BLaER1 treated with 17β-estradiol and CSF1 and Interleukin-3, amounts not matched to agents 10 nM and 100 nM (cell line): Measurements from ENCODE around the gene TBCC.
"Not testable (repeated sequence)": the region's sequence is repeated elsewhere in the genome, so short reads cannot be mapped to it uniquely, and the experiment has no call there.

Source experiments
- H3K27ac ChIP-seq, 11 experiments: shearing (Covaris generic); formaldehyde crosslinking; 2 replicates each; pipeline ENCODE4 v1.8.1; 2022
- H3K27me3 ChIP-seq, 11 experiments: shearing (Covaris generic); formaldehyde crosslinking; 2 replicates each; pipeline ENCODE4 v1.8.1; 2022
- H3K36me3 ChIP-seq, 11 experiments: shearing (Covaris generic); formaldehyde crosslinking; 2 replicates each; pipeline ENCODE4 v1.8.1; 2022
- H3K4me1 ChIP-seq, 10 experiments: shearing (Covaris generic); formaldehyde crosslinking; 2 replicates each; pipeline ENCODE4 v1.8.1; 2022
- H3K4me2 ChIP-seq, 11 experiments: shearing (Covaris generic); formaldehyde crosslinking; 2 replicates each; pipeline ENCODE4 v1.8.1; 2022
- H3K4me3 ChIP-seq, 10 experiments: shearing (Covaris generic); formaldehyde crosslinking; 2 replicates each; pipeline ENCODE4 v1.8.1; 2022
- H3K9ac ChIP-seq, 11 experiments: shearing (Covaris generic); formaldehyde crosslinking; 2 replicates each; pipeline ENCODE4 v1.8.1; 2022
- H3K9me3 ChIP-seq, 11 experiments: shearing (Covaris generic); formaldehyde crosslinking; replicated peaks in 1 of 11; 2 replicates each; pipeline ENCODE4 v1.8.1; 2022
- H4K20me1 ChIP-seq, 11 experiments: shearing (Covaris generic); formaldehyde crosslinking; 2 replicates each; pipeline ENCODE4 v1.8.1; 2022
- Cebpa-rat ChIP-seq, 11 experiments: shearing (Covaris generic); IDR thresholded peaks; 2 replicates each; pipeline ENCODE4 v1.8.1; 2022

TBCC gene

GRCh38 chr6:42714098-42714761 is 31.7 kb downstream of the TBCC start:
- no peaks in the 10 kb centered on the region for H4K20me1 ChIP-seq
- peaks cover 5 to 17% (median 14%) of the 10 kb centered on the region in 11 experiments; a peak in 19 of 22 replicates for H3K9me3 ChIP-seq
- no peak for TF ChIP-seq Cebpa-rat (IDR thresholded peaks at IDR 0.05)
- peaks cover 0 to 14% (median 8%) of the 10 kb centered on the region in 10 experiments; a peak in 10 of 20 replicates for H3K4me1 ChIP-seq
- peak overlapping the region in 8 of 11 experiments; percentile 2 to 48 (median 34); a peak in 9 of 22 replicates for H3K4me2 ChIP-seq
- no peak overlapping the region for H3K9ac ChIP-seq
- H3K27me3 ChIP-seq: no peaks in the 10 kb centered on the region
- no peak overlapping the region for H3K27ac ChIP-seq
- no peaks in the 10 kb centered on the region; a peak in 1 of 22 replicates for H3K36me3 ChIP-seq
- no peak overlapping the region for H3K4me3 ChIP-seq

GRCh38 chr6:42711930-42712329 is 34.0 kb downstream of the TBCC start:
- no peak for TF ChIP-seq Cebpa-rat (IDR thresholded peaks at IDR 0.05)
- Histone ChIP-seq H3K27me3 (no peaks in the 10 kb centered on the region), H3K9me3 (peaks cover 5 to 17% (median 14%) of the 10 kb centered on the region in 11 experiments; a peak in 19 of 22 replicates), H4K20me1 (no peaks in the 10 kb centered on the region), H3K4me2 (no peak overlapping the region), H3K4me1 (peaks cover 0 to 14% (median 8%) of the 10 kb centered on the region in 10 experiments; a peak in 10 of 20 replicates), H3K4me3 (no peak overlapping the region), H3K27ac (no peak overlapping the region), H3K36me3 (no peaks in the 10 kb centered on the region; a peak in 1 of 22 replicates), H3K9ac (no peak overlapping the region)

- H3K4me1 ChIP-seq: peaks cover 0 to 18% (median 8%) of the 10 kb centered on the region in 10 experiments; a peak in 10 of 20 replicates
- TF ChIP-seq Cebpa-rat (IDR thresholded peaks at IDR 0.05): no peak
- H3K9me3 ChIP-seq: peaks cover 5 to 17% (median 14%) of the 10 kb centered on the region in 11 experiments; a peak in 19 of 22 replicates
- H4K20me1 ChIP-seq: no peaks in the 10 kb centered on the region
- H3K4me2 ChIP-seq: 0 out of 22 replicates have a peak overlapping the region, but pooled peaks of 2 of the 11 experiments have one; percentile 10 to 20
- H3K27me3 ChIP-seq: no peaks in the 10 kb centered on the region
- H3K9ac ChIP-seq: no peak overlapping the region
- H3K27ac ChIP-seq: no peak overlapping the region
- no peak overlapping the region for H3K4me3 ChIP-seq
- H3K36me3 ChIP-seq: no peaks in the 10 kb centered on the region; a peak in 1 of 22 replicates
Observed at GRCh38 chr6:42710316-42710715, 35.6 kb downstream of the TBCC start.

GRCh38 chr6:42709871-42710270 is 36.0 kb downstream of the TBCC start:
- H3K4me1 ChIP-seq: peaks cover 0 to 15% (median 5%) of the 10 kb centered on the region in 10 experiments; a peak in 10 of 20 replicates
- H3K4me2 ChIP-seq: 0 out of 22 replicates have a peak overlapping the region, but pooled peaks of 2 of the 11 experiments have one; percentile 10 to 20
- no peaks in the 10 kb centered on the region; a peak in 1 of 22 replicates for H3K36me3 ChIP-seq
- H4K20me1 ChIP-seq: no peaks in the 10 kb centered on the region
- H3K4me3 ChIP-seq: no peak overlapping the region
- peaks cover 5 to 17% (median 14%) of the 10 kb centered on the region in 11 experiments; a peak in 19 of 22 replicates for H3K9me3 ChIP-seq
- no peak overlapping the region for H3K9ac ChIP-seq
- H3K27ac ChIP-seq: no peak overlapping the region
- H3K27me3 ChIP-seq: no peaks in the 10 kb centered on the region
- no peak for TF ChIP-seq Cebpa-rat (IDR thresholded peaks at IDR 0.05)

- H4K20me1 ChIP-seq: no peaks in the 10 kb centered on the region
- TF ChIP-seq Cebpa-rat (IDR thresholded peaks at IDR 0.05): no peak
- no peak overlapping the region for H3K4me3 ChIP-seq
- H3K9me3 ChIP-seq: peaks cover 5 to 17% (median 14%) of the 10 kb centered on the region in 11 experiments; a peak in 19 of 22 replicates
- H3K4me2 ChIP-seq: no peak overlapping the region
- H3K4me1 ChIP-seq: peaks cover 0 to 10% (median 0%) of the 10 kb centered on the region in 10 experiments; a peak in 2 of 20 replicates
- H3K27ac ChIP-seq: no peak overlapping the region
- no peaks in the 10 kb centered on the region for H3K27me3 ChIP-seq
- no peaks in the 10 kb centered on the region; a peak in 1 of 22 replicates for H3K36me3 ChIP-seq
- no peak overlapping the region for H3K9ac ChIP-seq
Observed at GRCh38 chr6:42708096-42708495, 37.8 kb downstream of the TBCC start.

- H3K9me3 ChIP-seq: peaks cover 5 to 17% (median 14%) of the 10 kb centered on the region in 11 experiments; a peak in 19 of 22 replicates
- peaks cover 0 to 10% (median 0%) of the 10 kb centered on the region in 10 experiments; a peak in 2 of 20 replicates for H3K4me1 ChIP-seq
- no peaks in the 10 kb centered on the region for H3K27me3 ChIP-seq
- no peaks in the 10 kb centered on the region; a peak in 1 of 22 replicates for H3K36me3 ChIP-seq
- no peak for TF ChIP-seq Cebpa-rat (IDR thresholded peaks at IDR 0.05)
- no peak overlapping the region for H3K4me3 ChIP-seq
- no peak overlapping the region for H3K4me2 ChIP-seq
- H3K9ac ChIP-seq: no peak overlapping the region
- no peaks in the 10 kb centered on the region for H4K20me1 ChIP-seq
- no peak overlapping the region for H3K27ac ChIP-seq
Observed at GRCh38 chr6:42707595-42707994, 38.3 kb downstream of the TBCC start.

GRCh38 chr6:42704937-42705374 is 40.9 kb downstream of the TBCC start:
- Histone ChIP-seq H3K4me3 (no peak overlapping the region), H3K4me2 (no peak overlapping the region), H3K27me3 (no peaks in the 10 kb centered on the region), H3K36me3 (no peaks in the 10 kb centered on the region), H3K9ac (no peak overlapping the region), H3K4me1 (peaks cover 0 to 7% (median 0%) of the 10 kb centered on the region in 10 experiments; a peak in 2 of 20 replicates), H4K20me1 (no peaks in the 10 kb centered on the region), H3K27ac (no peak overlapping the region), H3K9me3 (no peaks in the 10 kb centered on the region)
- no peak for TF ChIP-seq Cebpa-rat (IDR thresholded peaks at IDR 0.05)

GRCh38 chr6:42704251-42704936 is 41.5 kb downstream of the TBCC start:
- H3K9ac ChIP-seq: no peak overlapping the region
- no peak overlapping the region for H3K27ac ChIP-seq
- no peak for TF ChIP-seq Cebpa-rat (IDR thresholded peaks at IDR 0.05)
- no peak overlapping the region for H3K4me2 ChIP-seq
- H3K9me3 ChIP-seq: no peaks in the 10 kb centered on the region
- no peaks in the 10 kb centered on the region for H3K36me3 ChIP-seq
- no peaks in the 10 kb centered on the region for H4K20me1 ChIP-seq
- H3K27me3 ChIP-seq: no peaks in the 10 kb centered on the region
- peaks cover 0 to 5% (median 0%) of the 10 kb centered on the region in 10 experiments; a peak in 1 of 20 replicates for H3K4me1 ChIP-seq
- no peak overlapping the region for H3K4me3 ChIP-seq

GRCh38 chr6:42702786-42703185 is 43.1 kb downstream of the TBCC start:
- H3K4me1 ChIP-seq, H3K9me3 ChIP-seq: not testable (repeated sequence)

More at GRCh38 chr6:42702786-42703185, 43.1 kb downstream of the TBCC start:
- H3K4me3 ChIP-seq, H4K20me1 ChIP-seq, H3K36me3 ChIP-seq, H3K27ac ChIP-seq, H3K9ac ChIP-seq, H3K27me3 ChIP-seq, H3K4me2 ChIP-seq: not testable (repeated sequence)
